Glutamatergic neuron (in vitro differentiated cells): Measurements from ENCODE around the gene NEAT1. TPM values are rescaled to one million over a fixed set of nuclear protein-coding genes. Genes with fewer than 3 reads are reported as not detected.

ENCODE experiments used
- DNase-seq: peaks from one replicate; pipeline ENCODE4 v3.0.0; 2022
- H3K27ac Mint-ChIP-seq: one replicate; pipeline ENCODE4 v1.8.0; 2020; ENCODE audit warnings: mild to moderate bottlenecking, mixed read lengths, inconsistent platforms; ENCODE audit not compliant: unreplicated experiment
- H3K27me3 Mint-ChIP-seq: one replicate; pipeline ENCODE4 v1.8.0; 2020; ENCODE audit warnings: mild to moderate bottlenecking, moderate library complexity, mixed read lengths, inconsistent platforms; ENCODE audit not compliant: unreplicated experiment
- H3K36me3 Mint-ChIP-seq: one replicate; pipeline ENCODE4 v1.8.0; 2020; ENCODE audit warnings: mild to moderate bottlenecking, mixed read lengths, inconsistent platforms; ENCODE audit not compliant: unreplicated experiment
- H3K4me1 Mint-ChIP-seq: one replicate; pipeline ENCODE4 v1.8.0; 2020; ENCODE audit warnings: mild to moderate bottlenecking, low read depth, mixed read lengths, inconsistent platforms; ENCODE audit not compliant: unreplicated experiment
- H3K4me3 Mint-ChIP-seq: one replicate; pipeline ENCODE4 v1.8.0; 2020; ENCODE audit warnings: mild to moderate bottlenecking, mixed read lengths, inconsistent platforms; ENCODE audit not compliant: unreplicated experiment
- H3K9me3 Mint-ChIP-seq: one replicate; pipeline ENCODE4 v1.8.0; 2020; ENCODE audit warnings: mild to moderate bottlenecking, moderate library complexity, mixed read lengths, inconsistent platforms; ENCODE audit not compliant: unreplicated experiment
- total RNA-seq: library from RNA; stranded (reverse); fragmentation: NEBNext Ultra II Directional; extraction: Animal tissue kit (Norgen Biotek cat#: 25700); gene quantifications from one replicate; pipeline ENCODE4 v1.2.1, GENCODE V29; 2021; ENCODE audit not compliant: unreplicated experiment
- TF ChIP-seq, protein P1 (sequence below): fragments of 200-600 bp; sonication (generic); IDR thresholded peaks from one replicate; pipeline ENCODE4 v1.5.0; 2021; ENCODE audit not compliant: partially characterized antibody, unreplicated experiment

Gene NEAT1
- total RNA-seq, 1 donor from 2014 or later, result 107 TPM

DNA sequence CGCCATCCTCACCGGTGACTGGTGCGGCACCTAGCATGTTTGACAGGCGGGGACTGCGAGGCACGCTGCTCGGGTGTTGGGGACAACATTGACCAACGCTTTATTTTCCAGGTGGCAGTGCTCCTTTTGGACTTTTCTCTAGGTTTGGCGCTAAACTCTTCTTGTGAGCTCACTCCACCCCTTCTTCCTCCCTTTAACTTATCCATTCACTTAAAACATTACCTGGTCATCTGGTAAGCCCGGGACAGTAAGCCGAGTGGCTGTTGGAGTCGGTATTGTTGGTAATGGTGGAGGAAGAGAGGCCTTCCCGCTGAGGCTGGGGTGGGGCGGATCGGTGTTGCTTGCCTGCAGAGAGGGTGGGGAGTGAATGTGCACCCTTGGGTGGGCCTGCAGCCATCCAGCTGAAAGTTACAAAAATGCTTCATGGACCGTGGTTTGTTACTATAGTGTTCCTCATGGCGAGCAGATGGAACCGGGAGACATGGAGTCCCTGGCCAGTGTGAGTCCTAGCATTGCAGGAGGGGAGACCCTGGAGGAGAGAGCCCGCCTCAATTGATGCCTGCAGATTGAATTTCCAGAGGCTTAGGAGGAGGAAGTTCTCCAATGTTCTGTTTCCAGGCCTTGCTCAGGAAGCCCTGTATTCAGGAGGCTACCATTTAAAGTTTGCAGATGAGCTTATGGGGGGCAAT is 1.1 kb downstream of the NEAT1 start:
- H3K9me3 Mint-ChIP-seq, result peaks cover 22% of the 10 kb centered on the region
- H3K4me1 Mint-ChIP-seq, result peaks cover 50% of the 10 kb centered on the region
- no peak for DNase-seq
- peak overlapping the region; percentile 87 for H3K4me3 Mint-ChIP-seq
- H3K27me3 Mint-ChIP-seq, result peaks cover 15% of the 10 kb centered on the region
- H3K36me3 Mint-ChIP-seq, result peaks cover 4% of the 10 kb centered on the region
- peak overlapping the region; percentile 98 for H3K27ac Mint-ChIP-seq
- TF ChIP-seq, protein P1, sequence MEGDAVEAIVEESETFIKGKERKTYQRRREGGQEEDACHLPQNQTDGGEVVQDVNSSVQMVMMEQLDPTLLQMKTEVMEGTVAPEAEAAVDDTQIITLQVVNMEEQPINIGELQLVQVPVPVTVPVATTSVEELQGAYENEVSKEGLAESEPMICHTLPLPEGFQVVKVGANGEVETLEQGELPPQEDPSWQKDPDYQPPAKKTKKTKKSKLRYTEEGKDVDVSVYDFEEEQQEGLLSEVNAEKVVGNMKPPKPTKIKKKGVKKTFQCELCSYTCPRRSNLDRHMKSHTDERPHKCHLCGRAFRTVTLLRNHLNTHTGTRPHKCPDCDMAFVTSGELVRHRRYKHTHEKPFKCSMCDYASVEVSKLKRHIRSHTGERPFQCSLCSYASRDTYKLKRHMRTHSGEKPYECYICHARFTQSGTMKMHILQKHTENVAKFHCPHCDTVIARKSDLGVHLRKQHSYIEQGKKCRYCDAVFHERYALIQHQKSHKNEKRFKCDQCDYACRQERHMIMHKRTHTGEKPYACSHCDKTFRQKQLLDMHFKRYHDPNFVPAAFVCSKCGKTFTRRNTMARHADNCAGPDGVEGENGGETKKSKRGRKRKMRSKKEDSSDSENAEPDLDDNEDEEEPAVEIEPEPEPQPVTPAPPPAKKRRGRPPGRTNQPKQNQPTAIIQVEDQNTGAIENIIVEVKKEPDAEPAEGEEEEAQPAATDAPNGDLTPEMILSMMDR, result no peak

DNA sequence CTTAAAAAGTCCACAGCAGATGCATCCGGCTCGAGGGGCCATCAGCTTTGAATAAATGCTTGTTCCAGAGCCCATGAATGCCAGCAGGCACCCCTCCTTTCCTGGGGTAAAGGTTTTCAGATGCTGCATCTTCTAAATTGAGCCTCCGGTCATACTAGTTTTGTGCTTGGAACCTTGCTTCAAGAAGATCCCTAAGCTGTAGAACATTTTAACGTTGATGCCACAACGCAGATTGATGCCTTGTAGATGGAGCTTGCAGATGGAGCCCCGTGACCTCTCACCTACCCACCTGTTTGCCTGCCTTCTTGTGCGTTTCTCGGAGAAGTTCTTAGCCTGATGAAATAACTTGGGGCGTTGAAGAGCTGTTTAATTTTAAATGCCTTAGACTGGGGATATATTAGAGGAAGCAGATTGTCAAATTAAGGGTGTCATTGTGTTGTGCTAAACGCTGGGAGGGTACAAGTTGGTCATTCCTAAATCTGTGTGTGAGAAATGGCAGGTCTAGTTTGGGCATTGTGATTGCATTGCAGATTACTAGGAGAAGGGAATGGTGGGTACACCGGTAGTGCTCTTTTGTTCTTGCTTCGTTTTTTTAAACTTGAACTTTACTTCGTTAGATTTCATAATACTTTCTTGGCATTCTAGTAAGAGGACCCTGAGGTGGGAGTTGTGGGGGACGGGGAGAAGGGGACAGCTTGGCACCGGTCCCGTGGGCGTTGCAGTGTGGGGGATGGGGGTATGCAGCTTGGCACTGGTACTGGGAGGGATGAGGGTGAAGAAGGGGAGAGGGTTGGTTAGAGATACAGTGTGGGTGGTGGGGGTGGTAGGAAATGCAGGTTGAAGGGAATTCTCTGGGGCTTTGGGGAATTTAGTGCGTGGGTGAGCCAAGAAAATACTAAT is 1.9 kb downstream of the NEAT1 start:
- Mint-ChIP-seq H3K36me3 (peaks cover 4% of the 10 kb centered on the region), H3K4me1 (peaks cover 51% of the 10 kb centered on the region), H3K27ac (peak overlapping the region; percentile 44), H3K4me3 (peak overlapping the region; percentile 87), H3K27me3 (peaks cover 15% of the 10 kb centered on the region), H3K9me3 (peaks cover 24% of the 10 kb centered on the region)
- DNase-seq, result no peak
- TF ChIP-seq, protein P1, result no peak

DNA sequence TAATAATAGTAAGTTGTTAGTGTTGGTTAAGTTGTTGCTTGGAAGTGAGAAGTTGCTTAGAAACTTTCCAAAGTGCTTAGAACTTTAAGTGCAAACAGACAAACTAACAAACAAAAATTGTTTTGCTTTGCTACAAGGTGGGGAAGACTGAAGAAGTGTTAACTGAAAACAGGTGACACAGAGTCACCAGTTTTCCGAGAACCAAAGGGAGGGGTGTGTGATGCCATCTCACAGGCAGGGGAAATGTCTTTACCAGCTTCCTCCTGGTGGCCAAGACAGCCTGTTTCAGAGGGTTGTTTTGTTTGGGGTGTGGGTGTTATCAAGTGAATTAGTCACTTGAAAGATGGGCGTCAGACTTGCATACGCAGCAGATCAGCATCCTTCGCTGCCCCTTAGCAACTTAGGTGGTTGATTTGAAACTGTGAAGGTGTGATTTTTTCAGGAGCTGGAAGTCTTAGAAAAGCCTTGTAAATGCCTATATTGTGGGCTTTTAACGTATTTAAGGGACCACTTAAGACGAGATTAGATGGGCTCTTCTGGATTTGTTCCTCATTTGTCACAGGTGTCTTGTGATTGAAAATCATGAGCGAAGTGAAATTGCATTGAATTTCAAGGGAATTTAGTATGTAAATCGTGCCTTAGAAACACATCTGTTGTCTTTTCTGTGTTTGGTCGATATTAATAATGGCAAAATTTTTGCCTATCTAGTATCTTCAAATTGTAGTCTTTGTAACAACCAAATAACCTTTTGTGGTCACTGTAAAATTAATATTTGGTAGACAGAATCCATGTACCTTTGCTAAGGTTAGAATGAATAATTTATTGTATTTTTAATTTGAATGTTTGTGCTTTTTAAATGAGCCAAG is 2.7 kb downstream of the NEAT1 start:
- peaks cover 15% of the 10 kb centered on the region for H3K27me3 Mint-ChIP-seq
- H3K4me3 Mint-ChIP-seq, result peak overlapping the region; percentile 87
- peaks cover 4% of the 10 kb centered on the region for H3K36me3 Mint-ChIP-seq
- DNase-seq, result no peak
- H3K27ac Mint-ChIP-seq, result peak overlapping the region; percentile 9
- TF ChIP-seq, protein P1, result no peak
- peaks cover 24% of the 10 kb centered on the region for H3K9me3 Mint-ChIP-seq
- peaks cover 47% of the 10 kb centered on the region for H3K4me1 Mint-ChIP-seq

DNA sequence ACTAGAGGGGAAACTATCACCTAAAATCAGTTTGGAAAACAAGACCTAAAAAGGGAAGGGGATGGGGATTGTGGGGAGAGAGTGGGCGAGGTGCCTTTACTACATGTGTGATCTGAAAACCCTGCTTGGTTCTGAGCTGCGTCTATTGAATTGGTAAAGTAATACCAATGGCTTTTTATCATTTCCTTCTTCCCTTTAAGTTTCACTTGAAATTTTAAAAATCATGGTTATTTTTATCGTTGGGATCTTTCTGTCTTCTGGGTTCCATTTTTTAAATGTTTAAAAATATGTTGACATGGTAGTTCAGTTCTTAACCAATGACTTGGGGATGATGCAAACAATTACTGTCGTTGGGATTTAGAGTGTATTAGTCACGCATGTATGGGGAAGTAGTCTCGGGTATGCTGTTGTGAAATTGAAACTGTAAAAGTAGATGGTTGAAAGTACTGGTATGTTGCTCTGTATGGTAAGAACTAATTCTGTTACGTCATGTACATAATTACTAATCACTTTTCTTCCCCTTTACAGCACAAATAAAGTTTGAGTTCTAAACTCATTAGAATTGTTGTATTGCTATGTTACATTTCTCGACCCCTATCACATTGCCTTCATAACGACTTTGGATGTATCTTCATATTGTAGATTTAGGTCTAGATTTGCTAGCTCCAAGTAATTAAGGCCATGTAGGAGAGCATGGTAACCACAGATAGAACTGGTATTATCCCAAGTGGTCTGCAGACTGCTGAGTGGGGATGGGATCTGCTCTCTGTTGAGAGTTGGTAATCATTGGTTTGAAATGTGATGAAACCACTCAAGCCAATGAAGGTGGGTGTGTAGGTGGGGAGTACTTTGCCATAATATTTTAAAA is 3.6 kb downstream of the NEAT1 start:
- H3K9me3 Mint-ChIP-seq, result peaks cover 21% of the 10 kb centered on the region

More for the DNA sequence above, 3.6 kb downstream of the NEAT1 start:
- Mint-ChIP-seq H3K4me1 (peaks cover 44% of the 10 kb centered on the region), H3K27ac (peak overlapping the region; percentile 20), H3K36me3 (peaks cover 4% of the 10 kb centered on the region), H3K27me3 (peaks cover 13% of the 10 kb centered on the region), H3K4me3 (peak overlapping the region; percentile 87)
- no peak for DNase-seq
- TF ChIP-seq, protein P1, result no peak
